HCT116 (cell line): ENCODE data around the gene PRKG1. TPM values are rescaled to one million over a fixed set of nuclear protein-coding genes. Genes with fewer than 3 reads are reported as not detected.

Experiments
- ATAC-seq: fragments of 200-7000 bp; cut with Tn5 transposase; 2 replicates; pipeline ENCODE4 v1.9.1; 2020; ENCODE audit warnings: mild to moderate bottlenecking, moderate library complexity
- BruUV-seq: library from RNA; stranded (reverse); fragments of 400-500 nt; replicated peaks from 2 replicates; lab custom pipeline; 2021; lab: Mats Ljungman, UMichigan
- CTCF ChIA-PET: fragments of 300-600 bp; sonication (Branson Sonifier 250); formaldehyde crosslinking; loops from one replicate; lab custom pipeline; 2021; ENCODE audit warnings: antibody characterized with exemption; lab: Charles Lee
- POLR2A ChIA-PET: fragments of 300-600, 350-600 bp; sonication (Branson Sonifier 250); formaldehyde crosslinking; loops from one replicate; lab custom pipeline; 2021; ENCODE audit warnings: antibody characterized with exemption; lab: Charles Lee
- RAD21 ChIA-PET, 2 experiments: fragments of 300-600 bp; sonication (Branson Sonifier 250); formaldehyde crosslinking; loops; one replicate each; lab custom pipeline; 2023; ENCODE audit warnings: low total read pairs in 2 of 2; ENCODE audit not compliant: uncharacterized antibody in 2 of 2, unreplicated experiment in 2 of 2, low non-redundant PET in 1 of 2; lab: Charles Lee
- DNase-seq: peaks from one replicate; pipeline ENCODE4 v3.0.0-alpha.2; 2010; ENCODE audit warnings: low read depth, low spot score
- H2AFZ ChIP-seq: fragments of 200-600 bp; shearing (Covaris generic), sonication (generic); 2 replicates; pipeline ENCODE4 v1.6.1; 2017; ENCODE audit warnings: low read depth, mixed run types, mixed read lengths, antibody characterized with exemption, low read length; ENCODE audit not compliant: poor library complexity, severe bottlenecking
- H3K27ac ChIP-seq: 2 replicates; pipeline ENCODE4 v1.5.1; 2012; ENCODE audit warnings: low read depth, low read length
- H3K27me3 ChIP-seq: fragments of 200-600 bp; sonication (generic); 2 replicates; pipeline ENCODE4 v1.6.1; 2016; ENCODE audit warnings: mixed run types, low read length, mixed read lengths; ENCODE audit not compliant: insufficient read depth
- H3K36me3 ChIP-seq, 2 experiments: fragments of 200-500 bp in 1 of 2; fragments of 200-600 bp in 1 of 2; sonication (Bioruptor generic) in 1 of 2; sonication (generic) in 1 of 2; 2 replicates each; pipeline versions ENCODE4 v1.5.1 to v1.6.1; 2014 to 2016; ENCODE audit warnings: low read length in 2 of 2, inconsistent platforms in 1 of 2, mixed read lengths in 1 of 2, mixed run types in 1 of 2; ENCODE audit not compliant: insufficient read depth in 2 of 2, control insufficient read depth in 1 of 2
- H3K4me1 ChIP-seq, 2 experiments: fragments of 200-600 bp in 1 of 2; sonication (generic) in 1 of 2; 2 replicates each; pipeline versions ENCODE4 v1.5.1 to v1.6.1; 2012 to 2017; ENCODE audit warnings: low read length in 2 of 2, inconsistent platforms in 1 of 2, mild to moderate bottlenecking in 1 of 2, mixed read lengths in 1 of 2, mixed run types in 1 of 2, moderate library complexity in 1 of 2; ENCODE audit not compliant: insufficient read depth in 2 of 2, control insufficient read depth in 1 of 2
- H3K4me2 ChIP-seq: fragments of 200-600 bp; sonication (generic); 2 replicates; pipeline ENCODE4 v1.6.1; 2017; ENCODE audit warnings: mixed run types, low read length, mixed read lengths
- H3K4me3 ChIP-seq, 2 experiments: fragments of 200-600 bp in 1 of 2; sonication (generic) in 1 of 2; replicated peaks in 1 of 2; 2 replicates each; pipeline ENCODE4 v1.5.1; 2011 to 2016; ENCODE audit warnings: low read length in 2 of 2, control low read depth in 1 of 2, low read depth in 1 of 2, mild to moderate bottlenecking in 1 of 2, mixed read lengths in 1 of 2, mixed run types in 1 of 2
- H3K79me2 ChIP-seq: fragments of 200-600 bp; sonication (generic); 2 replicates; pipeline ENCODE4 v1.6.1; 2017; ENCODE audit warnings: mild to moderate bottlenecking, mixed run types, low read length, moderate library complexity, mixed read lengths; ENCODE audit not compliant: insufficient read depth
- H3K9ac ChIP-seq: fragments of 200-600 bp; sonication (generic); 2 replicates; pipeline ENCODE4 v1.6.1; 2016; ENCODE audit warnings: low read length, mixed read lengths
- H3K9me2 ChIP-seq: fragments of 200-600 bp; sonication (generic), shearing (Covaris generic); 2 replicates; pipeline ENCODE4 v1.6.1; 2017; ENCODE audit warnings: mixed run types, mild to moderate bottlenecking, moderate library complexity; ENCODE audit not compliant: insufficient read depth
- H3K9me3 ChIP-seq, 2 experiments: fragments of 200-500 bp in 1 of 2; fragments of 200-600 bp in 1 of 2; sonication (Bioruptor generic) in 1 of 2; sonication (generic) in 1 of 2; 2 replicates each; pipeline ENCODE4 v1.6.1; 2014 to 2017; ENCODE audit warnings: low read length in 2 of 2, mixed read lengths in 2 of 2, inconsistent platforms in 1 of 2, low read depth in 1 of 2, mild to moderate bottlenecking in 1 of 2, mixed run types in 1 of 2, moderate library complexity in 1 of 2; ENCODE audit not compliant: control insufficient read depth in 1 of 2, insufficient read depth in 1 of 2
- H4K20me1 ChIP-seq: fragments of 200-600 bp; sonication (generic), shearing (Covaris generic); 2 replicates; pipeline ENCODE4 v1.6.1; 2017; ENCODE audit warnings: mixed run types, mild to moderate bottlenecking, moderate library complexity; ENCODE audit not compliant: insufficient read depth
- CBX3 ChIP-seq: IDR thresholded peaks from 2 replicates; pipeline ENCODE4 v1.6.1; 2012; ENCODE audit warnings: low read depth
- CEBPB ChIP-seq: IDR thresholded peaks from 2 replicates; pipeline ENCODE4 v1.6.1; 2012; ENCODE audit warnings: low read depth
- EZH2 ChIP-seq: fragments of 200-600 bp; sonication (generic); IDR thresholded peaks from 2 replicates; pipeline ENCODE4 v1.6.1; 2017; ENCODE audit warnings: antibody characterized with exemption, mixed run types
- EZH2phosphoT487 ChIP-seq: fragments of 200-600 bp; IDR thresholded peaks from 2 replicates; pipeline ENCODE4 v1.6.1; 2018; ENCODE audit warnings: antibody characterized with exemption, borderline replicate concordance
- FOSL1 ChIP-seq: IDR thresholded peaks from 2 replicates; pipeline ENCODE4 v1.6.1; 2012; ENCODE audit warnings: low read depth
- POLR2A ChIP-seq: IDR thresholded peaks from 2 replicates; pipeline ENCODE4 v1.7.0; 2011; ENCODE audit warnings: borderline replicate concordance; ENCODE audit not compliant: insufficient read depth, insufficient read length; ENCODE audit errors: extremely low read depth
- POLR2AphosphoS5 ChIP-seq: IDR thresholded peaks from 2 replicates; pipeline ENCODE4 v1.6.1; 2011; ENCODE audit warnings: mild to moderate bottlenecking, low read depth, low read length, moderate library complexity
- RAD21 ChIP-seq: IDR thresholded peaks from 2 replicates; pipeline ENCODE4 v1.6.1; 2012; ENCODE audit warnings: low read depth, mild to moderate bottlenecking
- TCF7L2 ChIP-seq: IDR thresholded peaks from 2 replicates; pipeline ENCODE4 v1.7.0; 2011; ENCODE audit warnings: borderline replicate concordance, inconsistent platforms; ENCODE audit not compliant: insufficient read depth, insufficient read length; ENCODE audit errors: extremely low read depth
- ZFX ChIP-seq: fragments of 450-650 bp; IDR thresholded peaks from 2 replicates; pipeline ENCODE4 v1.6.1; 2017
- ZNF274 ChIP-seq: fragments of 200-500 bp; sonication (Bioruptor generic); IDR thresholded peaks from 2 replicates; pipeline ENCODE4 v1.6.1; 2014; ENCODE audit warnings: mild to moderate bottlenecking, low read depth, low read length, inconsistent platforms
- intact Hi-C: fragments of 100-400 bp; cut with micrococcal nuclease; formaldehyde crosslinking; loops from 2 replicates; pipeline ENCODE4 v1.10.0; 2022
- total RNA-seq: library from RNA; stranded (reverse); gene quantifications from one replicate; pipeline ENCODE4 v1.2.1, GENCODE V29; 2021; ENCODE audit not compliant: unreplicated experiment
- TF ChIP-seq, protein P1 (sequence below): IDR thresholded peaks from 2 replicates; pipeline ENCODE4 v1.6.1; 2012; ENCODE audit warnings: low read depth
- TF ChIP-seq, protein P2 (sequence below): IDR thresholded peaks from 2 replicates; pipeline ENCODE4 v1.6.1; 2011; ENCODE audit warnings: mild to moderate bottlenecking, low read length, moderate library complexity; ENCODE audit not compliant: insufficient replicate concordance; ENCODE audit errors: extremely low read depth

Gene PRKG1
- total RNA-seq, 1 experiment from 2014 or later = 1.4 TPM

GRCh38 chr10:51972733-51973346 is 898.6 kb downstream of the PRKG1 start:
- intact Hi-C loops = no loop called here
- CTCF ChIA-PET = no interaction called here

DNA sequence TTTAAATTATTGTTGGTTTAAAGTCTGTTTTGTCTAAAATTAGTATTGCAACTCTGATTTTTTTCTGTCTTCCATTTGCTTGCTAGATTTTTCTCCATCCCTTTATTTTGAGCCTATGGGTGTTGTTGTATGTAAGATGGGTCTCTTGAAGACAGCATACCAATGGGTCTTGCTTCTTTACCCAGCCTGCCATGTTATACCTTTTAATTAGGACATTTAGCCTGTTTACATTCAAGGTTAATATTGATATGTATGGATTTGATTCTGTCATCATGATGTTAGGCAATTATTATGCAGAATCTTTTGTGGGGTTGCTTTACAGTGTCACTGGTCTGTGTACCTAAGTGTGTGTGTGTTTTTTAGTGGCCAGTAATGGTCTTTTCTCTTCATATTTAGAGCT is 906.5 kb downstream of the PRKG1 start:
- H3K36me3 ChIP-seq = no peaks in the 10 kb centered on the region
- H3K9ac ChIP-seq = no peak overlapping the region
- H3K4me3 ChIP-seq = no peak overlapping the region
- H3K9me3 ChIP-seq = no peaks in the 10 kb centered on the region
- peaks cover 12% of the 10 kb centered on the region; the same call in 1 of the 2 replicates for H3K27me3 ChIP-seq
- H3K4me1 ChIP-seq = no peaks in the 10 kb centered on the region
- RAD21 ChIA-PET = no interaction called here
- no peaks in the 10 kb centered on the region for H3K79me2 ChIP-seq
- POLR2A ChIA-PET = no interaction called here
- no peak for ATAC-seq
- no peak overlapping the region for H3K4me2 ChIP-seq
- H3K9me2 ChIP-seq = no peaks in the 10 kb centered on the region
- BruUV-seq = no TSS peak
- no peaks in the 10 kb centered on the region for H4K20me1 ChIP-seq
- H3K27ac ChIP-seq = no peak overlapping the region
- CTCF ChIA-PET = no interaction called here
- H2AFZ ChIP-seq = no peak overlapping the region
- intact Hi-C loops = no loop called here
- DNase-seq = no peak
- TF ChIP-seq TCF7L2 = no peak
- no peak for TF ChIP-seq POLR2AphosphoS5
- TF ChIP-seq, protein P1, sequence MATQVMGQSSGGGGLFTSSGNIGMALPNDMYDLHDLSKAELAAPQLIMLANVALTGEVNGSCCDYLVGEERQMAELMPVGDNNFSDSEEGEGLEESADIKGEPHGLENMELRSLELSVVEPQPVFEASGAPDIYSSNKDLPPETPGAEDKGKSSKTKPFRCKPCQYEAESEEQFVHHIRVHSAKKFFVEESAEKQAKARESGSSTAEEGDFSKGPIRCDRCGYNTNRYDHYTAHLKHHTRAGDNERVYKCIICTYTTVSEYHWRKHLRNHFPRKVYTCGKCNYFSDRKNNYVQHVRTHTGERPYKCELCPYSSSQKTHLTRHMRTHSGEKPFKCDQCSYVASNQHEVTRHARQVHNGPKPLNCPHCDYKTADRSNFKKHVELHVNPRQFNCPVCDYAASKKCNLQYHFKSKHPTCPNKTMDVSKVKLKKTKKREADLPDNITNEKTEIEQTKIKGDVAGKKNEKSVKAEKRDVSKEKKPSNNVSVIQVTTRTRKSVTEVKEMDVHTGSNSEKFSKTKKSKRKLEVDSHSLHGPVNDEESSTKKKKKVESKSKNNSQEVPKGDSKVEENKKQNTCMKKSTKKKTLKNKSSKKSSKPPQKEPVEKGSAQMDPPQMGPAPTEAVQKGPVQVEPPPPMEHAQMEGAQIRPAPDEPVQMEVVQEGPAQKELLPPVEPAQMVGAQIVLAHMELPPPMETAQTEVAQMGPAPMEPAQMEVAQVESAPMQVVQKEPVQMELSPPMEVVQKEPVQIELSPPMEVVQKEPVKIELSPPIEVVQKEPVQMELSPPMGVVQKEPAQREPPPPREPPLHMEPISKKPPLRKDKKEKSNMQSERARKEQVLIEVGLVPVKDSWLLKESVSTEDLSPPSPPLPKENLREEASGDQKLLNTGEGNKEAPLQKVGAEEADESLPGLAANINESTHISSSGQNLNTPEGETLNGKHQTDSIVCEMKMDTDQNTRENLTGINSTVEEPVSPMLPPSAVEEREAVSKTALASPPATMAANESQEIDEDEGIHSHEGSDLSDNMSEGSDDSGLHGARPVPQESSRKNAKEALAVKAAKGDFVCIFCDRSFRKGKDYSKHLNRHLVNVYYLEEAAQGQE = no peak
- no peak for TF ChIP-seq EZH2phosphoT487
- TF ChIP-seq, protein P2, sequence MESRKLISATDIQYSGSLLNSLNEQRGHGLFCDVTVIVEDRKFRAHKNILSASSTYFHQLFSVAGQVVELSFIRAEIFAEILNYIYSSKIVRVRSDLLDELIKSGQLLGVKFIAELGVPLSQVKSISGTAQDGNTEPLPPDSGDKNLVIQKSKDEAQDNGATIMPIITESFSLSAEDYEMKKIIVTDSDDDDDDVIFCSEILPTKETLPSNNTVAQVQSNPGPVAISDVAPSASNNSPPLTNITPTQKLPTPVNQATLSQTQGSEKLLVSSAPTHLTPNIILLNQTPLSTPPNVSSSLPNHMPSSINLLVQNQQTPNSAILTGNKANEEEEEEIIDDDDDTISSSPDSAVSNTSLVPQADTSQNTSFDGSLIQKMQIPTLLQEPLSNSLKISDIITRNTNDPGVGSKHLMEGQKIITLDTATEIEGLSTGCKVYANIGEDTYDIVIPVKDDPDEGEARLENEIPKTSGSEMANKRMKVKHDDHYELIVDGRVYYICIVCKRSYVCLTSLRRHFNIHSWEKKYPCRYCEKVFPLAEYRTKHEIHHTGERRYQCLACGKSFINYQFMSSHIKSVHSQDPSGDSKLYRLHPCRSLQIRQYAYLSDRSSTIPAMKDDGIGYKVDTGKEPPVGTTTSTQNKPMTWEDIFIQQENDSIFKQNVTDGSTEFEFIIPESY = no peak
- TF ChIP-seq CBX3 = no peak
- TF ChIP-seq RAD21 = no peak
- no peak for TF ChIP-seq FOSL1
- no peak for TF ChIP-seq EZH2
- TF ChIP-seq ZFX = no peak

More at GRCh38 chr10:51972733-51973346, 898.6 kb downstream of the PRKG1 start:
- Histone ChIP-seq H3K27ac (no peak overlapping the region), H3K9ac (no peak overlapping the region), H3K9me3 (no peaks in the 10 kb centered on the region), H3K4me3 (no peak overlapping the region), H4K20me1 (no peaks in the 10 kb centered on the region), H3K9me2 (no peaks in the 10 kb centered on the region), H3K4me2 (no peak overlapping the region), H2AFZ (no peak overlapping the region), H3K36me3 (no peaks in the 10 kb centered on the region), H3K27me3 (peaks cover 39% of the 10 kb centered on the region), H3K79me2 (no peaks in the 10 kb centered on the region), H3K4me1 (no peaks in the 10 kb centered on the region)
- ChIA-PET RAD21 (no interaction called here), POLR2A (no interaction called here)
- BruUV-seq = no TSS peak
- no peak for TF ChIP-seq ZNF274
- no peak for TF ChIP-seq POLR2A
- TF ChIP-seq CEBPB = no peak
- ATAC-seq = no peak
- no peak for DNase-seq
